K562 (cell line): ENCODE results near the gene BEST2. TPM values are rescaled to one million over a fixed set of nuclear protein-coding genes. Genes with fewer than 3 reads are reported as not detected.
A peak's percentile ranks its signal among the peaks of the same experiment; 100 is the strongest.

ENCODE experiments used
- ATAC-seq: fragments of 200-7000 bp; cut with Tn5 transposase; 3 replicates; pipeline ENCODE4 v1.9.1; 2020; ENCODE audit warnings: moderate library complexity
- BruUV-seq: library from RNA; stranded (reverse); fragments of 400-500 nt; replicated peaks from 2 replicates; lab custom pipeline; 2021; lab: Mats Ljungman, UMichigan
- CTCF ChIA-PET: fragments of 300-600 bp; formaldehyde crosslinking; extraction: SDS; loops from one replicate; lab custom pipeline; 2021; ENCODE audit warnings: low intra/inter-chr PET ratio; lab: Yijun Ruan, JAX
- POLR2A ChIA-PET: fragments of 300-600, 350-650 bp; sonication (Branson Sonifier 250); formaldehyde crosslinking; extraction: SDS; loops from one replicate; lab custom pipeline; 2021; ENCODE audit warnings: antibody characterized with exemption, inconsistent platforms; lab: Yijun Ruan, JAX
- DNase-seq, 4 experiments: peaks; one replicate each; pipeline versions ENCODE4 v3.0.0 to v3.0.0-alpha.2; 2011 to 2018; ENCODE audit warnings: low spot score in 3 of 4, mixed read lengths in 3 of 4; ENCODE audit errors: extremely low read depth in 1 of 4
- FAIRE-seq: peaks from 2 replicates; lab custom pipeline; 2011; peaks lifted over from hg19 to GRCh38; lab: Jason Lieb, UNC
- H2AFZ ChIP-seq: 2 replicates; pipeline ENCODE4 v1.6.0; 2011; ENCODE audit warnings: low read depth, low read length, control low read depth, inconsistent platforms
- H3K27ac ChIP-seq: fragments of 200-600 bp; 3 replicates; pipeline ENCODE4 v1.8.0; 2011; ENCODE audit warnings: low read depth, mild to moderate bottlenecking, control low read depth, inconsistent platforms, low read length, moderate library complexity, mixed read lengths; ENCODE audit errors: extremely low read depth
- H3K27me3 ChIP-seq, 2 experiments: fragments of 300-600 bp in 1 of 2; 2 replicates in 1 of 2; 3 replicates in 1 of 2; pipeline versions ENCODE4 v1.6.0 to v1.8.0; 2011; ENCODE audit warnings: inconsistent platforms in 2 of 2, low read length in 2 of 2, mild to moderate bottlenecking in 1 of 2, mixed read lengths in 1 of 2, moderate library complexity in 1 of 2; ENCODE audit not compliant: control insufficient read depth in 2 of 2, insufficient read depth in 2 of 2
- H3K36me3 ChIP-seq: fragments of 300-600 bp; 3 replicates; pipeline ENCODE4 v1.8.0; 2011; ENCODE audit warnings: mild to moderate bottlenecking, low read length, inconsistent platforms; ENCODE audit not compliant: control insufficient read depth, insufficient read depth
- H3K4me1 ChIP-seq, 2 experiments: fragments of 200-600 bp in 1 of 2; replicated peaks in 1 of 2; 2 replicates in 1 of 2; 3 replicates in 1 of 2; pipeline versions ENCODE4 v1.5.1 to v1.8.0; 2011; ENCODE audit warnings: inconsistent platforms in 2 of 2, low read length in 2 of 2, mild to moderate bottlenecking in 1 of 2, mixed read lengths in 1 of 2, moderate library complexity in 1 of 2; ENCODE audit not compliant: control insufficient read depth in 2 of 2, insufficient read depth in 2 of 2
- H3K4me2 ChIP-seq: 2 replicates; pipeline ENCODE4 v1.6.1; 2011; ENCODE audit warnings: low read length, control low read depth, inconsistent platforms, mixed read lengths; ENCODE audit not compliant: insufficient read depth
- H3K4me3 ChIP-seq: fragments of 200-600 bp; sonication (generic), shearing (Covaris generic); 2 replicates; pipeline ENCODE4 v1.5.1; 2016; ENCODE audit warnings: control low read depth, inconsistent platforms
- H3K79me2 ChIP-seq: fragments of 200-600 bp; 3 replicates; pipeline ENCODE4 v1.8.0; 2011; ENCODE audit warnings: low read length, inconsistent platforms; ENCODE audit not compliant: control insufficient read depth, insufficient read depth
- H3K9ac ChIP-seq, 2 experiments: 2 replicates each; pipeline versions ENCODE4 v1.6.0 to v1.6.1; 2011; ENCODE audit warnings: low read depth in 2 of 2, low read length in 2 of 2, control low read depth in 1 of 2, inconsistent platforms in 1 of 2, mild to moderate bottlenecking in 1 of 2, mixed read lengths in 1 of 2; ENCODE audit not compliant: insufficient read depth in 1 of 2
- H3K9me1 ChIP-seq: one replicate; pipeline ENCODE4 v1.6.0; 2011; ENCODE audit warnings: inconsistent platforms, mild to moderate bottlenecking, low read length, moderate library complexity; ENCODE audit not compliant: control insufficient read depth, insufficient read depth
- H3K9me3 ChIP-seq: replicated peaks from 2 replicates; pipeline ENCODE4 v1.5.1; 2011; ENCODE audit warnings: low read depth, low read length, inconsistent platforms; ENCODE audit not compliant: control insufficient read depth, insufficient read depth
- H4K20me1 ChIP-seq: replicated peaks from 2 replicates; pipeline ENCODE4 v1.6.1; 2011; ENCODE audit warnings: low read length, inconsistent platforms, mixed read lengths; ENCODE audit not compliant: control insufficient read depth, insufficient read depth
- ATF7 ChIP-seq: fragments of 450-650 bp; IDR thresholded peaks from 2 replicates; pipeline ENCODE4 v1.7.1; 2014; ENCODE audit warnings: mild to moderate bottlenecking, moderate library complexity
- CSDE1 ChIP-seq, 2 experiments: fragments of 450-650 bp; IDR thresholded peaks; 2 replicates each; pipeline ENCODE4 v1.6.1; 2016; ENCODE audit warnings: mild to moderate bottlenecking in 1 of 2
- KAT8 ChIP-seq: fragments of 450-650 bp; IDR thresholded peaks from 2 replicates; pipeline ENCODE4 v1.6.1; 2016; ENCODE audit warnings: low read depth, mild to moderate bottlenecking
- LCOR ChIP-seq: sonication (generic); formaldehyde crosslinking; IDR thresholded peaks from 2 replicates; pipeline ENCODE4 v1.8.0; 2022; ENCODE audit warnings: mild to moderate bottlenecking, missing genetic modification reagents
- YBX1 ChIP-seq: fragments of 450-650 bp; IDR thresholded peaks from 2 replicates; pipeline ENCODE4 v1.7.1; 2016; ENCODE audit warnings: mild to moderate bottlenecking
- ZEB2 ChIP-seq: fragments of 450-650 bp; IDR thresholded peaks from 2 replicates; pipeline ENCODE4 v1.6.1; 2016
- ZNF586 ChIP-seq: fragments of 450-650 bp; formaldehyde crosslinking; conservative IDR thresholded peaks from 2 replicates; pipeline ENCODE4 v1.4.0; 2020; ENCODE audit warnings: mild to moderate bottlenecking, moderate library complexity
- WGBS: fragments of 100-300 bp; shearing (Covaris generic); methylation state at CpG from one replicate; pipeline ENCODE4 v1.1.6; 2016; ENCODE audit warnings: low coverage, mixed read lengths; ENCODE audit not compliant: insufficient coverage; ENCODE audit errors: missing lambda C conversion rate; 5-methylcytosine and 5-hydroxymethylcytosine counted together
- in situ Hi-C: fragments of 300-500 bp; cut with MboI; formaldehyde crosslinking; loops from 4 replicates; pipeline ENCODE4 v1.15.0; 2018; ENCODE audit warnings: inconsistent platforms, mixed read lengths
- intact Hi-C: fragments of 100-400 bp; cut with micrococcal nuclease; formaldehyde crosslinking; loops from 2 replicates; pipeline ENCODE4 v1.14.2; 2022
- polyA plus RNA-seq, 8 experiments: library from polyadenylated mRNA; depleted of rRNA in 4 of 8; stranded (reverse) in 5 of 8; unstranded in 3 of 8; fragments of >200 nt; fragmentation: Nextera tagmentation in 2 of 8; fragmentation: Illumina TruSeq in 1 of 8; extraction: Ambion mirVana in 2 of 8; extraction: Trizol in 1 of 8; gene quantifications; 2 replicates each; pipeline versions ENCODE4 v1.2.1 to v1.2.3, GENCODE V29; 2011 to 2014; ENCODE audit warnings: inconsistent platforms in 1 of 8, missing spikeins in 1 of 8
- total RNA-seq, 7 experiments: library from RNA; depleted of rRNA in 6 of 7; stranded (reverse); fragments of >200 nt in 6 of 7; fragmentation: Illumina TruSeq in 2 of 7; extraction: Trizol in 2 of 7; gene quantifications; 2 replicates each; pipeline versions ENCODE4 v1.2.1 to v1.2.3, GENCODE V29; 2011 to 2021; ENCODE audit warnings: low replicate concordance in 1 of 7
- TF ChIP-seq, protein P1 (sequence below), 3 experiments: fragments of 200-800 bp in 1 of 3; sonication (Bioruptor generic) in 1 of 3; sonication (generic) in 1 of 3; formaldehyde crosslinking in 1 of 3; IDR thresholded peaks; 2 replicates each; pipeline versions ENCODE4 v1.6.1 to v1.8.0; 2016 to 2022; ENCODE audit warnings: mild to moderate bottlenecking in 2 of 3, missing compliant biosample characterization in 2 of 3, missing genetic modification characterization in 2 of 3, missing genetic modification reagents in 1 of 3
- TF ChIP-seq, protein P2 (sequence below), 2 experiments: fragments of 450-650 bp; formaldehyde crosslinking in 1 of 2; IDR thresholded peaks; 2 replicates each; pipeline versions ENCODE4 v1.4.0 to v1.6.1; 2014 to 2020; ENCODE audit warnings: mild to moderate bottlenecking in 2 of 2, borderline replicate concordance in 1 of 2, low read depth in 1 of 2

The BEST2 gene
- total and polyA plus RNA-seq, 9 of the 15 experiments (the other 6 are each of a cell fraction or from before 2014, with no cell fraction given): not detected

DNA sequence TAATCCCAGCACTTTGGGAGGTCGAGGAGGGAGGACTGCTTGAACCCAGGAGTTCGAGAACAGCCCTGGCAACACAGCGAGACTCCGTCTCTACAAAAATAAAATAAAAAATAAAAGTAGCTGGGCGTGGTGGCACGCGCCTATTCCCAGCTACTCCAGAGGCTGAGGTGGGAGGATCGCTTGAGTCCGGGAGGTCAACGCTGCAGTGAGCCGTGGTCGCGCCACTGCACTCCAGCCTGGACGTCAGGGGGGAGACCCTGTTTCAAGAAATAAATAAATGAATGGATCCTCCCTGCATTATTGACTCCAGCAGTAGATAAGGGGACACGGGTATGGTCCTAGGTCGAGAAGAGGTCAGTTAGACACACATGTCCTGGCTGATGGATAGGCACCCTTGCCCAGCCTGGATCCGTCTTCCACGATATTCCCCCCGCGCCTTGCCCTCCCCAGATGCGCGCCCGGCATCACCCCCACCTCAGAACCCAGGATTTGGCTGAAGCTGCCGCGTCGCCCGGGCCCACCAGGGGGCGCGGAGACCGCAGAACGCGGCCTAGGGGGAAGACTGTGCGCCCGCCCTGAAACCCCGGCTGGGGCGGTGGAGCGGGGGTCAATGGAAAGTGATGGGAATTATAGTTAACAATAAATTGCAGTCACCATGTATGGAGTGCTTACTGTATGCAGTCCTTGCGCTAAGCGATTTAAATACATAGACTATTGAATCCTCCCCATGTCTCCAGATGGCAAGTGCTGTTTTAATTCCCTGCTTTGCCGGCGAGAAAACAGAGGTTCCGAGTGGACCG, 25.8 kb downstream of the BEST2 start:
- H3K9me3 ChIP-seq: no peaks in the 10 kb centered on the region
- peak overlapping the region; percentile 83 for H2AFZ ChIP-seq
- H3K9ac ChIP-seq: peak overlapping the region; percentile 59 to 89; a peak in 3 of 4 replicates
- WGBS: 13% methylated on average over 41 of the region's 43 CpGs
- no peaks in the 10 kb centered on the region for H3K27me3 ChIP-seq
- ChIA-PET CTCF (interaction anchor here (1.1 to 4.1 kb wide), 3 partner anchors 17 to 70 kb away, joined by 3 to 30 read pairs (median 3); no protein-coding TSS in a partner anchor), POLR2A (interaction anchor here (0.5 to 4.1 kb wide), 11 partner anchors 11 to 353 kb away, joined by 3 to 44 read pairs (median 3); partner anchors contain the start of genes GET3, JUNB, PRDX2 and THSD8)
- peak; percentile 76 for ATAC-seq
- peaks cover 23 to 56% of the 10 kb centered on the region in 2 experiments; a peak in 4 of 5 replicates for H3K4me1 ChIP-seq
- in situ Hi-C loops (no loop called here), intact Hi-C loops (loop anchor here (1.0 to 5.0 kb wide), 2 partner anchors 19 to 65 kb away; no protein-coding TSS in a partner anchor)
- H3K79me2 ChIP-seq: peaks cover 6% of the 10 kb centered on the region; the same call in 1 of the 3 replicates
- H3K36me3 ChIP-seq: no peaks in the 10 kb centered on the region
- H3K9me1 ChIP-seq: no peaks in the 10 kb centered on the region
- H3K4me2 ChIP-seq: peak overlapping the region; percentile 85
- DNase-seq: peak; percentile 72 to 89 (median 78)
- peak overlapping the region; percentile 37 for H3K4me3 ChIP-seq
- BruUV-seq: no TSS peak
- peak overlapping the region; percentile 68 for H3K27ac ChIP-seq
- FAIRE-seq: peak; percentile 37
- H4K20me1 ChIP-seq: no peaks in the 10 kb centered on the region
- TF ChIP-seq, protein P1, sequence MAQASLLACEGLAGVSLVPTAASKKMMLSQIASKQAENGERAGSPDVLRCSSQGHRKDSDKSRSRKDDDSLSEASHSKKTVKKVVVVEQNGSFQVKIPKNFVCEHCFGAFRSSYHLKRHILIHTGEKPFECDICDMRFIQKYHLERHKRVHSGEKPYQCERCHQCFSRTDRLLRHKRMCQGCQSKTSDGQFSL (CRISPR knock-in tag; IDR thresholded peaks at IDR 0.05): no peak
- TF ChIP-seq, protein P1 (tag; IDR thresholded peaks at IDR 0.05): peak in 1 of 2 experiments; percentile 67; a peak in 2 of 4 replicates
- TF ChIP-seq, protein P2, sequence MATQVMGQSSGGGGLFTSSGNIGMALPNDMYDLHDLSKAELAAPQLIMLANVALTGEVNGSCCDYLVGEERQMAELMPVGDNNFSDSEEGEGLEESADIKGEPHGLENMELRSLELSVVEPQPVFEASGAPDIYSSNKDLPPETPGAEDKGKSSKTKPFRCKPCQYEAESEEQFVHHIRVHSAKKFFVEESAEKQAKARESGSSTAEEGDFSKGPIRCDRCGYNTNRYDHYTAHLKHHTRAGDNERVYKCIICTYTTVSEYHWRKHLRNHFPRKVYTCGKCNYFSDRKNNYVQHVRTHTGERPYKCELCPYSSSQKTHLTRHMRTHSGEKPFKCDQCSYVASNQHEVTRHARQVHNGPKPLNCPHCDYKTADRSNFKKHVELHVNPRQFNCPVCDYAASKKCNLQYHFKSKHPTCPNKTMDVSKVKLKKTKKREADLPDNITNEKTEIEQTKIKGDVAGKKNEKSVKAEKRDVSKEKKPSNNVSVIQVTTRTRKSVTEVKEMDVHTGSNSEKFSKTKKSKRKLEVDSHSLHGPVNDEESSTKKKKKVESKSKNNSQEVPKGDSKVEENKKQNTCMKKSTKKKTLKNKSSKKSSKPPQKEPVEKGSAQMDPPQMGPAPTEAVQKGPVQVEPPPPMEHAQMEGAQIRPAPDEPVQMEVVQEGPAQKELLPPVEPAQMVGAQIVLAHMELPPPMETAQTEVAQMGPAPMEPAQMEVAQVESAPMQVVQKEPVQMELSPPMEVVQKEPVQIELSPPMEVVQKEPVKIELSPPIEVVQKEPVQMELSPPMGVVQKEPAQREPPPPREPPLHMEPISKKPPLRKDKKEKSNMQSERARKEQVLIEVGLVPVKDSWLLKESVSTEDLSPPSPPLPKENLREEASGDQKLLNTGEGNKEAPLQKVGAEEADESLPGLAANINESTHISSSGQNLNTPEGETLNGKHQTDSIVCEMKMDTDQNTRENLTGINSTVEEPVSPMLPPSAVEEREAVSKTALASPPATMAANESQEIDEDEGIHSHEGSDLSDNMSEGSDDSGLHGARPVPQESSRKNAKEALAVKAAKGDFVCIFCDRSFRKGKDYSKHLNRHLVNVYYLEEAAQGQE (IDR thresholded peaks at IDR 0.05; ENCODE audit: borderline replicate concordance): peak; percentile 86; the same call in 1 of the 2 replicates
- TF ChIP-seq, protein P2 (CRISPR knock-in tag; IDR thresholded peaks at IDR 0.05; ENCODE audit: low read depth): no peak
- TF ChIP-seq YBX1 (no peak), ATF7 (peak; percentile 28; the same call in 1 of the 2 replicates), LCOR (peak; percentile 84), ZNF586 (no peak), ZEB2 (no peak), KAT8 (no peak), CSDE1 (IDR thresholded peaks at IDR 0.05) (no peak)
